Adrenal gland (tissue), 5 donors: Measurements from ENCODE around the gene OARD1.

Experiments
- CTCF ChIP-seq, 6 experiments: fragments of 450-650 bp in 4 of 6; fragments of 200-600 bp in 2 of 6; sonication (generic) in 1 of 6; IDR thresholded peaks; 1 replicate in 5 of 6; 2 replicates in 1 of 6; pipeline versions ENCODE4 v1.5.1 to v1.8.0; 2016 to 2021; ENCODE audit warnings: antibody characterized with exemption in 6 of 6, mild to moderate bottlenecking in 2 of 6, moderate library complexity in 1 of 6
- POLR2A ChIP-seq, 2 donors: fragments of 450-650 bp; IDR thresholded peaks; one replicate each; pipeline ENCODE4 v1.6.1; 2017; ENCODE audit warnings: antibody characterized with exemption in 2 of 2, mild to moderate bottlenecking in 2 of 2, moderate library complexity in 1 of 2
- donor health status: DM: no; HTN: no; CAD: no.

- TF ChIP-seq CTCF (IDR thresholded peaks at IDR 0.05) (no peak), POLR2A (IDR thresholded peaks at IDR 0.05) (no peak)
Measured at GRCh38 chr6:41049521-41049920, 22.6 kb downstream of the OARD1 start.
